K562 (cell line): ENCODE results near the gene SUPT7L. TPM values are rescaled to one million over a fixed set of nuclear protein-coding genes. Genes with fewer than 3 reads are reported as not detected.
A peak's percentile ranks its signal among the peaks of the same experiment; 100 is the strongest.

Source experiments
- ATAC-seq: fragments of 200-7000 bp; cut with Tn5 transposase; 3 replicates; pipeline ENCODE4 v1.9.1; 2020; ENCODE audit warnings: moderate library complexity
- BruUV-seq: library from RNA; stranded (reverse); fragments of 400-500 nt; replicated peaks from 2 replicates; lab custom pipeline; 2021; lab: Mats Ljungman, UMichigan
- CTCF ChIA-PET: fragments of 300-600 bp; formaldehyde crosslinking; extraction: SDS; loops from one replicate; lab custom pipeline; 2021; ENCODE audit warnings: low intra/inter-chr PET ratio; lab: Yijun Ruan, JAX
- POLR2A ChIA-PET: fragments of 300-600, 350-650 bp; sonication (Branson Sonifier 250); formaldehyde crosslinking; extraction: SDS; loops from one replicate; lab custom pipeline; 2021; ENCODE audit warnings: antibody characterized with exemption, inconsistent platforms; lab: Yijun Ruan, JAX
- DNase-seq, 4 experiments: peaks; one replicate each; pipeline versions ENCODE4 v3.0.0 to v3.0.0-alpha.2; 2011 to 2018; ENCODE audit warnings: low spot score in 3 of 4, mixed read lengths in 3 of 4; ENCODE audit errors: extremely low read depth in 1 of 4
- FAIRE-seq: peaks from 2 replicates; lab custom pipeline; 2011; peaks lifted over from hg19 to GRCh38; lab: Jason Lieb, UNC
- H2AFZ ChIP-seq: 2 replicates; pipeline ENCODE4 v1.6.0; 2011; ENCODE audit warnings: low read depth, low read length, control low read depth, inconsistent platforms
- H3K27ac ChIP-seq: fragments of 200-600 bp; 3 replicates; pipeline ENCODE4 v1.8.0; 2011; ENCODE audit warnings: low read depth, mild to moderate bottlenecking, control low read depth, inconsistent platforms, low read length, moderate library complexity, mixed read lengths; ENCODE audit errors: extremely low read depth
- H3K27me3 ChIP-seq, 2 experiments: fragments of 300-600 bp in 1 of 2; 2 replicates in 1 of 2; 3 replicates in 1 of 2; pipeline versions ENCODE4 v1.6.0 to v1.8.0; 2011; ENCODE audit warnings: inconsistent platforms in 2 of 2, low read length in 2 of 2, mild to moderate bottlenecking in 1 of 2, mixed read lengths in 1 of 2, moderate library complexity in 1 of 2; ENCODE audit not compliant: control insufficient read depth in 2 of 2, insufficient read depth in 2 of 2
- H3K36me3 ChIP-seq: fragments of 300-600 bp; 3 replicates; pipeline ENCODE4 v1.8.0; 2011; ENCODE audit warnings: mild to moderate bottlenecking, low read length, inconsistent platforms; ENCODE audit not compliant: control insufficient read depth, insufficient read depth
- H3K4me1 ChIP-seq, 2 experiments: fragments of 200-600 bp in 1 of 2; replicated peaks in 1 of 2; 2 replicates in 1 of 2; 3 replicates in 1 of 2; pipeline versions ENCODE4 v1.5.1 to v1.8.0; 2011; ENCODE audit warnings: inconsistent platforms in 2 of 2, low read length in 2 of 2, mild to moderate bottlenecking in 1 of 2, mixed read lengths in 1 of 2, moderate library complexity in 1 of 2; ENCODE audit not compliant: control insufficient read depth in 2 of 2, insufficient read depth in 2 of 2
- H3K4me2 ChIP-seq: 2 replicates; pipeline ENCODE4 v1.6.1; 2011; ENCODE audit warnings: low read length, control low read depth, inconsistent platforms, mixed read lengths; ENCODE audit not compliant: insufficient read depth
- H3K4me3 ChIP-seq: fragments of 200-600 bp; sonication (generic), shearing (Covaris generic); 2 replicates; pipeline ENCODE4 v1.5.1; 2016; ENCODE audit warnings: control low read depth, inconsistent platforms
- H3K79me2 ChIP-seq: fragments of 200-600 bp; 3 replicates; pipeline ENCODE4 v1.8.0; 2011; ENCODE audit warnings: low read length, inconsistent platforms; ENCODE audit not compliant: control insufficient read depth, insufficient read depth
- H3K9ac ChIP-seq, 2 experiments: 2 replicates each; pipeline versions ENCODE4 v1.6.0 to v1.6.1; 2011; ENCODE audit warnings: low read depth in 2 of 2, low read length in 2 of 2, control low read depth in 1 of 2, inconsistent platforms in 1 of 2, mild to moderate bottlenecking in 1 of 2, mixed read lengths in 1 of 2; ENCODE audit not compliant: insufficient read depth in 1 of 2
- H3K9me1 ChIP-seq: one replicate; pipeline ENCODE4 v1.6.0; 2011; ENCODE audit warnings: inconsistent platforms, mild to moderate bottlenecking, low read length, moderate library complexity; ENCODE audit not compliant: control insufficient read depth, insufficient read depth
- H3K9me3 ChIP-seq: replicated peaks from 2 replicates; pipeline ENCODE4 v1.5.1; 2011; ENCODE audit warnings: low read depth, low read length, inconsistent platforms; ENCODE audit not compliant: control insufficient read depth, insufficient read depth
- H4K20me1 ChIP-seq: replicated peaks from 2 replicates; pipeline ENCODE4 v1.6.1; 2011; ENCODE audit warnings: low read length, inconsistent platforms, mixed read lengths; ENCODE audit not compliant: control insufficient read depth, insufficient read depth
- CBFB ChIP-seq: sonication (generic); formaldehyde crosslinking; IDR thresholded peaks from 2 replicates; pipeline ENCODE4 v1.4.0; 2020; ENCODE audit warnings: mild to moderate bottlenecking, missing genetic modification reagents
- FOXP1 ChIP-seq: sonication (generic); formaldehyde crosslinking; IDR thresholded peaks from 2 replicates; pipeline ENCODE4 v1.8.0; 2022; ENCODE audit warnings: mild to moderate bottlenecking, missing genetic modification reagents
- MAFG ChIP-seq: fragments of 450-650 bp; conservative IDR thresholded peaks from 2 replicates; pipeline ENCODE4 v1.6.1; 2016; ENCODE audit warnings: missing genetic modification characterization, missing compliant biosample characterization
- SMARCA4 ChIP-seq: fragments of 450-650 bp; IDR thresholded peaks from 2 replicates; pipeline ENCODE4 v1.6.1; 2016
- SP1 ChIP-seq: sonication (generic); formaldehyde crosslinking; IDR thresholded peaks from 2 replicates; pipeline ENCODE4 v1.8.1; 2022; ENCODE audit warnings: mild to moderate bottlenecking, missing genetic modification reagents
- ZNF197 ChIP-seq: fragments of 200-800 bp; sonication (Bioruptor generic); IDR thresholded peaks from 2 replicates; pipeline ENCODE4 v1.6.1; 2016; ENCODE audit warnings: low read depth, missing genetic modification characterization, missing compliant biosample characterization
- ZNF263 ChIP-seq: sonication (generic); formaldehyde crosslinking; IDR thresholded peaks from 2 replicates; pipeline ENCODE4 v1.8.0; 2022; ENCODE audit warnings: mild to moderate bottlenecking, missing genetic modification reagents, borderline replicate concordance
- WGBS: fragments of 100-300 bp; shearing (Covaris generic); methylation state at CpG from one replicate; pipeline ENCODE4 v1.1.6; 2016; ENCODE audit warnings: low coverage, mixed read lengths; ENCODE audit not compliant: insufficient coverage; ENCODE audit errors: missing lambda C conversion rate; 5-methylcytosine and 5-hydroxymethylcytosine counted together
- in situ Hi-C: fragments of 300-500 bp; cut with MboI; formaldehyde crosslinking; loops from 4 replicates; pipeline ENCODE4 v1.15.0; 2018; ENCODE audit warnings: inconsistent platforms, mixed read lengths
- intact Hi-C: fragments of 100-400 bp; cut with micrococcal nuclease; formaldehyde crosslinking; loops from 2 replicates; pipeline ENCODE4 v1.14.2; 2022
- polyA plus RNA-seq, 8 experiments: library from polyadenylated mRNA; depleted of rRNA in 4 of 8; stranded (reverse) in 5 of 8; unstranded in 3 of 8; fragments of >200 nt; fragmentation: Nextera tagmentation in 2 of 8; fragmentation: Illumina TruSeq in 1 of 8; extraction: Ambion mirVana in 2 of 8; extraction: Trizol in 1 of 8; gene quantifications; 2 replicates each; pipeline versions ENCODE4 v1.2.1 to v1.2.3, GENCODE V29; 2011 to 2014; ENCODE audit warnings: inconsistent platforms in 1 of 8, missing spikeins in 1 of 8
- total RNA-seq, 7 experiments: library from RNA; depleted of rRNA in 6 of 7; stranded (reverse); fragments of >200 nt in 6 of 7; fragmentation: Illumina TruSeq in 2 of 7; extraction: Trizol in 2 of 7; gene quantifications; 2 replicates each; pipeline versions ENCODE4 v1.2.1 to v1.2.3, GENCODE V29; 2011 to 2021; ENCODE audit warnings: low replicate concordance in 1 of 7
- TF ChIP-seq, protein P1 (sequence below): sonication (generic); formaldehyde crosslinking; IDR thresholded peaks from 2 replicates; pipeline ENCODE4 v1.8.0; 2022; ENCODE audit warnings: missing genetic modification reagents, mild to moderate bottlenecking, borderline replicate concordance
- TF ChIP-seq, protein P2 (sequence below), 2 experiments: fragments of 450-650 bp; IDR thresholded peaks; 2 replicates each; pipeline ENCODE4 v1.6.1; 2018; ENCODE audit warnings: mild to moderate bottlenecking in 2 of 2, low read depth in 1 of 2; ENCODE audit not compliant: partially characterized antibody in 2 of 2
- TF ChIP-seq, protein P3 (sequence below): fragments of 450-650 bp; formaldehyde crosslinking; IDR thresholded peaks from 2 replicates; pipeline ENCODE4 v1.4.0; 2020; ENCODE audit warnings: mild to moderate bottlenecking, moderate library complexity

Gene SUPT7L
- total and polyA plus RNA-seq, 9 of the 15 experiments (the other 6 are each of a cell fraction or from before 2014, with no cell fraction given): 22.0 to 72.8 (median 40.2) TPM

DNA sequence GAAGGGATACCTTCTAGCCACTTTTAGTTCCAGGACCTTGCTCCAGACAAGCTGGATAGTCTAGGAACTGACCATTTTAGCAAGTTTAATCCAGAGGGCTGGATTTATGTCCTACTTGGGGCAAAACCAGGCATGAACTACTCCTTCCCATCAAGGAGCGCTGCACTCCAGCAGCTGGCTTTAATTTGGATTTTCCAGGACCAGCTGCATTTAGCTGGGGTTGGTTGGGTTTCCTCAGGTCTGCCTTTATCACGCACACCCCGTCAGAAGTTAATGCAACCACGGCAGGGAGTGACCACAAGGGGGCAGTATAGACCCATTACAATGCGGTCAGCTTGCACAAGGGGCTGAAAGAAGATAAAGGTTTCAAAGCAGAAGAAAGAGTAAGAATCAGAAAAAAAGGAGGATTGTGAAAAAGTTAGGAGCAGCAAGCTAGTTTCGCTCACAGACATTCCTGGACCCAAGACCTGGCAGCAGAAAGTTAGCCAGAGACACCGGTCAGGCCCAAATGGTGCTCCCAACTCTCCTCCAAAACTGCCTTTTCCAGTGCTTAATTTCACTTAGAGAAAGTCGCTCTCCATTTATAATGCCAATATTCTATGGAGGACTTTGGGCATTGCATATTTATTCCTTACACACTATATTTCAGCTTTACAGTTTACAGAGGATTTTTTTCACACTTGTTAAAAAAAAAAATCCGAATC is 40.4 kb upstream of the SUPT7L start:
- ChIA-PET POLR2A (interaction anchor here (0.6 to 1.1 kb wide), 4 partner anchors 9 to 729 kb away, joined by 3 to 4 read pairs (median 3); no protein-coding TSS in a partner anchor), CTCF (interaction anchor here (0.6 to 1.8 kb wide), 9 partner anchors 17 to 749 kb away, joined by 3 to 17 read pairs (median 4); no protein-coding TSS in a partner anchor)
- H3K4me1 ChIP-seq: peaks cover 0 to 13% of the 10 kb centered on the region in 2 experiments; a peak in 4 of 5 replicates
- no TSS peak for BruUV-seq
- no peaks in the 10 kb centered on the region for H3K27me3 ChIP-seq
- ATAC-seq (peak; percentile 94), FAIRE-seq (peak; percentile 98), DNase-seq (peak; percentile 81 to 89 (median 85))
- no peak overlapping the region for H3K4me3 ChIP-seq
- no peaks in the 10 kb centered on the region for H3K36me3 ChIP-seq
- 0 out of 2 replicates have a peak overlapping the region, but pooled peaks have one; percentile 7 for H2AFZ ChIP-seq
- no peaks in the 10 kb centered on the region for H4K20me1 ChIP-seq
- no peak overlapping the region for H3K27ac ChIP-seq
- H3K9ac ChIP-seq: 0 out of 4 replicates have a peak overlapping the region, but pooled peaks of 1 of the 2 experiments have one; percentile 3
- no peaks in the 10 kb centered on the region for H3K9me1 ChIP-seq
- H3K79me2 ChIP-seq: no peaks in the 10 kb centered on the region
- intact Hi-C loops (loop anchor here (1.0 to 5.0 kb wide), 2 partner anchors 51 to 749 kb away; no protein-coding TSS in a partner anchor), in situ Hi-C loops (no loop called here)
- H3K9me3 ChIP-seq: no peaks in the 10 kb centered on the region
- H3K4me2 ChIP-seq: no peak overlapping the region
- WGBS: 22% methylated on average over 9 of the region's 9 CpGs
- TF ChIP-seq FOXP1 (CRISPR knock-in tag) (no peak), ZNF263 (CRISPR knock-in tag) (peak; percentile 52; the same call in 1 of the 2 replicates), MAFG (tag) (no peak), SMARCA4 (peak; percentile 38; the same call in 1 of the 2 replicates), ZNF197 (CRISPR knock-in tag) (no peak), SP1 (0 out of 2 replicates have a peak, but pooled peaks have one; percentile 17), CBFB (0 out of 2 replicates have a peak, but pooled peaks have one; percentile 74)
- TF ChIP-seq, protein P1, sequence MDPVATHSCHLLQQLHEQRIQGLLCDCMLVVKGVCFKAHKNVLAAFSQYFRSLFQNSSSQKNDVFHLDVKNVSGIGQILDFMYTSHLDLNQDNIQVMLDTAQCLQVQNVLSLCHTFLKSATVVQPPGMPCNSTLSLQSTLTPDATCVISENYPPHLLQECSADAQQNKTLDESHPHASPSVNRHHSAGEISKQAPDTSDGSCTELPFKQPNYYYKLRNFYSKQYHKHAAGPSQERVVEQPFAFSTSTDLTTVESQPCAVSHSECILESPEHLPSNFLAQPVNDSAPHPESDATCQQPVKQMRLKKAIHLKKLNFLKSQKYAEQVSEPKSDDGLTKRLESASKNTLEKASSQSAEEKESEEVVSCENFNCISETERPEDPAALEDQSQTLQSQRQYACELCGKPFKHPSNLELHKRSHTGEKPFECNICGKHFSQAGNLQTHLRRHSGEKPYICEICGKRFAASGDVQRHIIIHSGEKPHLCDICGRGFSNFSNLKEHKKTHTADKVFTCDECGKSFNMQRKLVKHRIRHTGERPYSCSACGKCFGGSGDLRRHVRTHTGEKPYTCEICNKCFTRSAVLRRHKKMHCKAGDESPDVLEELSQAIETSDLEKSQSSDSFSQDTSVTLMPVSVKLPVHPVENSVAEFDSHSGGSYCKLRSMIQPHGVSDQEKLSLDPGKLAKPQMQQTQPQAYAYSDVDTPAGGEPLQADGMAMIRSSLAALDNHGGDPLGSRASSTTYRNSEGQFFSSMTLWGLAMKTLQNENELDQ: no peak
- TF ChIP-seq, protein P2, sequence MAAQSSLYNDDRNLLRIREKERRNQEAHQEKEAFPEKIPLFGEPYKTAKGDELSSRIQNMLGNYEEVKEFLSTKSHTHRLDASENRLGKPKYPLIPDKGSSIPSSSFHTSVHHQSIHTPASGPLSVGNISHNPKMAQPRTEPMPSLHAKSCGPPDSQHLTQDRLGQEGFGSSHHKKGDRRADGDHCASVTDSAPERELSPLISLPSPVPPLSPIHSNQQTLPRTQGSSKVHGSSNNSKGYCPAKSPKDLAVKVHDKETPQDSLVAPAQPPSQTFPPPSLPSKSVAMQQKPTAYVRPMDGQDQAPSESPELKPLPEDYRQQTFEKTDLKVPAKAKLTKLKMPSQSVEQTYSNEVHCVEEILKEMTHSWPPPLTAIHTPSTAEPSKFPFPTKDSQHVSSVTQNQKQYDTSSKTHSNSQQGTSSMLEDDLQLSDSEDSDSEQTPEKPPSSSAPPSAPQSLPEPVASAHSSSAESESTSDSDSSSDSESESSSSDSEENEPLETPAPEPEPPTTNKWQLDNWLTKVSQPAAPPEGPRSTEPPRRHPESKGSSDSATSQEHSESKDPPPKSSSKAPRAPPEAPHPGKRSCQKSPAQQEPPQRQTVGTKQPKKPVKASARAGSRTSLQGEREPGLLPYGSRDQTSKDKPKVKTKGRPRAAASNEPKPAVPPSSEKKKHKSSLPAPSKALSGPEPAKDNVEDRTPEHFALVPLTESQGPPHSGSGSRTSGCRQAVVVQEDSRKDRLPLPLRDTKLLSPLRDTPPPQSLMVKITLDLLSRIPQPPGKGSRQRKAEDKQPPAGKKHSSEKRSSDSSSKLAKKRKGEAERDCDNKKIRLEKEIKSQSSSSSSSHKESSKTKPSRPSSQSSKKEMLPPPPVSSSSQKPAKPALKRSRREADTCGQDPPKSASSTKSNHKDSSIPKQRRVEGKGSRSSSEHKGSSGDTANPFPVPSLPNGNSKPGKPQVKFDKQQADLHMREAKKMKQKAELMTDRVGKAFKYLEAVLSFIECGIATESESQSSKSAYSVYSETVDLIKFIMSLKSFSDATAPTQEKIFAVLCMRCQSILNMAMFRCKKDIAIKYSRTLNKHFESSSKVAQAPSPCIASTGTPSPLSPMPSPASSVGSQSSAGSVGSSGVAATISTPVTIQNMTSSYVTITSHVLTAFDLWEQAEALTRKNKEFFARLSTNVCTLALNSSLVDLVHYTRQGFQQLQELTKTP (IDR thresholded peaks at IDR 0.05; ENCODE audit: low read depth in 1 of 2, partially characterized antibody in 2 of 2): peak in 1 of 2 experiments; percentile 72
- TF ChIP-seq, protein P3, sequence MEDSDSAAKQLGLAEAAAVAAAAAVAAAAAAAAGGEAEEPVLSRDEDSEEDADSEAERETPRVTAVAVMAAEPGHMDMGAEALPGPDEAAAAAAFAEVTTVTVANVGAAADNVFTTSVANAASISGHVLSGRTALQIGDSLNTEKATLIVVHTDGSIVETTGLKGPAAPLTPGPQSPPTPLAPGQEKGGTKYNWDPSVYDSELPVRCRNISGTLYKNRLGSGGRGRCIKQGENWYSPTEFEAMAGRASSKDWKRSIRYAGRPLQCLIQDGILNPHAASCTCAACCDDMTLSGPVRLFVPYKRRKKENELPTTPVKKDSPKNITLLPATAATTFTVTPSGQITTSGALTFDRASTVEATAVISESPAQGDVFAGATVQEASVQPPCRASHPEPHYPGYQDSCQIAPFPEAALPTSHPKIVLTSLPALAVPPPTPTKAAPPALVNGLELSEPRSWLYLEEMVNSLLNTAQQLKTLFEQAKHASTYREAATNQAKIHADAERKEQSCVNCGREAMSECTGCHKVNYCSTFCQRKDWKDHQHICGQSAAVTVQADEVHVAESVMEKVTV (CRISPR knock-in tag): peak; percentile 78
